Hematopoietic multipotent progenitor cell treated with erythropoietin and hydrocortisone succinate and interleukin-3 and kit ligand, for 15 days (in vitro differentiated cells): ENCODE results near the gene AP2B1.
A peak's percentile ranks its signal among the peaks of the same experiment; 100 is the strongest.
"Not testable (repeated sequence)": the region's sequence is repeated elsewhere in the genome, so short reads cannot be mapped to it uniquely, and the experiment has no call there.

ENCODE experiments used
- DNase-seq: peaks from one replicate; pipeline ENCODE4 v3.0.0-alpha.2; 2015; ENCODE audit warnings: low spot score

The AP2B1 gene

GRCh38 chr17:35700150-35700549 is 113.0 kb downstream of the AP2B1 start:
- no peak for DNase-seq

GRCh38 chr17:35701491-35701890 is 114.4 kb downstream of the AP2B1 start:
- DNase-seq = no peak

GRCh38 chr17:35703308-35703707 is 116.2 kb downstream of the AP2B1 start:
- DNase-seq = not testable (repeated sequence)

GRCh38 chr17:35705230-35705629 is 118.1 kb downstream of the AP2B1 start:
- no peak for DNase-seq

- DNase-seq = no peak
These were observed 118.6 kb downstream of the AP2B1 start for GRCh38 chr17:35705705-35706104.

GRCh38 chr17:35708149-35708548 is 121.0 kb downstream of the AP2B1 start:
- DNase-seq = no peak

GRCh38 chr17:35708951-35709350 is 121.8 kb downstream of the AP2B1 start:
- no peak for DNase-seq

GRCh38 chr17:35709874-35710273 is 122.8 kb downstream of the AP2B1 start:
- no peak for DNase-seq

GRCh38 chr17:35710950-35711349 is 123.8 kb downstream of the AP2B1 start:
- no peak for DNase-seq

GRCh38 chr17:35713069-35713728 is 126.1 kb downstream of the AP2B1 start:
- DNase-seq = no peak

- DNase-seq = no peak
These were observed 127.9 kb downstream of the AP2B1 start for GRCh38 chr17:35714988-35715387.

- no peak for DNase-seq
These were observed 128.3 kb downstream of the AP2B1 start for GRCh38 chr17:35715416-35715815.

GRCh38 chr17:35716173-35716572 is 129.1 kb downstream of the AP2B1 start:
- no peak for DNase-seq

- DNase-seq = no peak
These were observed 129.9 kb downstream of the AP2B1 start for GRCh38 chr17:35716897-35717465.

GRCh38 chr17:35717475-35717874 is 130.4 kb downstream of the AP2B1 start:
- DNase-seq = no peak

- DNase-seq = no peak
These were observed 136.6 kb downstream of the AP2B1 start for GRCh38 chr17:35723735-35724134.

GRCh38 chr17:35725058-35725457 is 137.9 kb downstream of the AP2B1 start:
- DNase-seq = no peak

GRCh38 chr17:35725802-35726126 is 138.6 kb downstream of the AP2B1 start:
- DNase-seq = no peak

GRCh38 chr17:35726127-35726952 is 139.2 kb downstream of the AP2B1 start:
- DNase-seq = peak; percentile 13

GRCh38 chr17:35726953-35727460 is 139.9 kb downstream of the AP2B1 start:
- no peak for DNase-seq

- DNase-seq = no peak
These were observed 140.5 kb downstream of the AP2B1 start for GRCh38 chr17:35727635-35728034.

GRCh38 chr17:35728551-35728950 is 141.4 kb downstream of the AP2B1 start:
- no peak for DNase-seq

GRCh38 chr17:35729405-35729833 is 142.3 kb downstream of the AP2B1 start:
- DNase-seq = no peak
